OCI-LY1 (cell line): ENCODE data around the gene PFN2.

Experiments used
- H2AFZ ChIP-seq: fragments of 200-600 bp; sonication (generic), shearing (Covaris generic); 2 replicates; pipeline ENCODE4 v1.6.0; 2014; ENCODE audit warnings: antibody characterized with exemption, mild to moderate bottlenecking, low read length
- H3F3A ChIP-seq: fragments of 200-600 bp; sonication (generic), shearing (Covaris generic); 2 replicates; pipeline ENCODE4 v1.6.0; 2014; ENCODE audit warnings: mild to moderate bottlenecking, antibody characterized with exemption, low read length, moderate library complexity; ENCODE audit not compliant: insufficient read depth
- H3K27ac ChIP-seq: fragments of 200-600 bp; sonication (generic); 2 replicates; pipeline ENCODE4 v1.5.1; 2014; ENCODE audit warnings: low read length, mixed run types, mild to moderate bottlenecking, low read depth; ENCODE audit not compliant: poor library complexity, severe bottlenecking
- H3K27me3 ChIP-seq: fragments of 200-600 bp; sonication (generic); 2 replicates; pipeline ENCODE4 v1.6.0; 2014; ENCODE audit warnings: antibody characterized with exemption, mild to moderate bottlenecking, low read length, moderate library complexity; ENCODE audit not compliant: insufficient read depth
- H3K36me3 ChIP-seq: fragments of 200-600 bp; sonication (generic); 2 replicates; pipeline ENCODE4 v1.6.1; 2014; ENCODE audit warnings: mild to moderate bottlenecking, antibody characterized with exemption, low read length, moderate library complexity, mixed read lengths; ENCODE audit not compliant: insufficient read depth
- H3K4me1 ChIP-seq: fragments of 200-600 bp; sonication (generic); 2 replicates; pipeline ENCODE4 v1.5.1; 2014; ENCODE audit warnings: mild to moderate bottlenecking, low read length, moderate library complexity; ENCODE audit not compliant: insufficient read depth, severe bottlenecking
- H3K4me2 ChIP-seq: fragments of 200-600 bp; sonication (generic), shearing (Covaris generic); 2 replicates; pipeline ENCODE4 v1.6.1; 2014; ENCODE audit warnings: low read length
- H3K4me3 ChIP-seq: fragments of 200-600 bp; sonication (generic); 2 replicates; pipeline ENCODE4 v1.5.1; 2014; ENCODE audit warnings: low read length, low read depth, mild to moderate bottlenecking, mixed read lengths; ENCODE audit not compliant: poor library complexity, severe bottlenecking
- H3K79me2 ChIP-seq: fragments of 200-600 bp; shearing (Covaris generic); 2 replicates; pipeline ENCODE4 v1.6.1; 2016; ENCODE audit warnings: mixed run types, low read length, mixed read lengths; ENCODE audit not compliant: insufficient read depth
- H3K9ac ChIP-seq: fragments of 200-600 bp; sonication (generic), shearing (Covaris generic); 2 replicates; pipeline ENCODE4 v1.6.1; 2014; ENCODE audit warnings: mild to moderate bottlenecking, low read length, mixed read lengths
- H3K9me2 ChIP-seq: fragments of 200-600 bp; sonication (generic), shearing (Covaris generic); 2 replicates; pipeline ENCODE4 v1.6.1; 2014; ENCODE audit warnings: low read depth, mild to moderate bottlenecking, low read length, mixed read lengths
- H3K9me3 ChIP-seq: fragments of 200-600 bp; shearing (Covaris generic); 2 replicates; pipeline ENCODE4 v1.6.1; 2014; ENCODE audit warnings: low read length, mixed read lengths
- H4K20me1 ChIP-seq: fragments of 200-600 bp; sonication (generic), shearing (Covaris generic); 2 replicates; pipeline ENCODE4 v1.6.0; 2016; ENCODE audit warnings: mild to moderate bottlenecking, low read length; ENCODE audit not compliant: insufficient read depth
- EZH2 ChIP-seq: fragments of 200-600 bp; sonication (generic), shearing (Covaris generic); IDR thresholded peaks from 2 replicates; pipeline ENCODE4 v1.8.0; 2017; ENCODE audit warnings: borderline replicate concordance, mixed run types, mild to moderate bottlenecking, antibody characterized with exemption, low read length, moderate library complexity, mixed read lengths
- TF ChIP-seq, protein P1 (sequence below): fragments of 200-600 bp; sonication (generic), shearing (Covaris generic); IDR thresholded peaks from 2 replicates; pipeline ENCODE4 v1.5.1; 2017; ENCODE audit warnings: mild to moderate bottlenecking, antibody characterized with exemption, low read length, moderate library complexity, mixed read lengths

PFN2 gene

GRCh38 chr3:150000641-150001040, 29.9 kb upstream of the PFN2 start:
- Histone ChIP-seq H3K4me3 (no peak overlapping the region), H3K9me2 (no peaks in the 10 kb centered on the region), H3K4me1 (no peaks in the 10 kb centered on the region), H3K9ac (no peak overlapping the region), H3K4me2 (no peak overlapping the region), H3K27ac (no peak overlapping the region), H4K20me1 (no peaks in the 10 kb centered on the region), H3F3A (no peaks in the 10 kb centered on the region), H3K9me3 (peaks cover 4% of the 10 kb centered on the region; the same call in 1 of the 2 replicates), H2AFZ (no peak overlapping the region), H3K79me2 (no peaks in the 10 kb centered on the region), H3K27me3 (no peaks in the 10 kb centered on the region), H3K36me3 (no peaks in the 10 kb centered on the region)
- TF ChIP-seq EZH2, result no peak
- TF ChIP-seq, protein P1, sequence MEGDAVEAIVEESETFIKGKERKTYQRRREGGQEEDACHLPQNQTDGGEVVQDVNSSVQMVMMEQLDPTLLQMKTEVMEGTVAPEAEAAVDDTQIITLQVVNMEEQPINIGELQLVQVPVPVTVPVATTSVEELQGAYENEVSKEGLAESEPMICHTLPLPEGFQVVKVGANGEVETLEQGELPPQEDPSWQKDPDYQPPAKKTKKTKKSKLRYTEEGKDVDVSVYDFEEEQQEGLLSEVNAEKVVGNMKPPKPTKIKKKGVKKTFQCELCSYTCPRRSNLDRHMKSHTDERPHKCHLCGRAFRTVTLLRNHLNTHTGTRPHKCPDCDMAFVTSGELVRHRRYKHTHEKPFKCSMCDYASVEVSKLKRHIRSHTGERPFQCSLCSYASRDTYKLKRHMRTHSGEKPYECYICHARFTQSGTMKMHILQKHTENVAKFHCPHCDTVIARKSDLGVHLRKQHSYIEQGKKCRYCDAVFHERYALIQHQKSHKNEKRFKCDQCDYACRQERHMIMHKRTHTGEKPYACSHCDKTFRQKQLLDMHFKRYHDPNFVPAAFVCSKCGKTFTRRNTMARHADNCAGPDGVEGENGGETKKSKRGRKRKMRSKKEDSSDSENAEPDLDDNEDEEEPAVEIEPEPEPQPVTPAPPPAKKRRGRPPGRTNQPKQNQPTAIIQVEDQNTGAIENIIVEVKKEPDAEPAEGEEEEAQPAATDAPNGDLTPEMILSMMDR, result no peak

GRCh38 chr3:149999421-149999820, 28.7 kb upstream of the PFN2 start:
- Histone ChIP-seq H3K4me3 (no peak overlapping the region), H3K9me3 (peaks cover 16% of the 10 kb centered on the region), H3K9ac (no peak overlapping the region), H3K4me1 (no peaks in the 10 kb centered on the region), H3K79me2 (no peaks in the 10 kb centered on the region), H3K36me3 (no peaks in the 10 kb centered on the region), H2AFZ (no peak overlapping the region), H3K27ac (no peak overlapping the region), H3F3A (no peaks in the 10 kb centered on the region), H3K4me2 (no peak overlapping the region), H3K27me3 (no peaks in the 10 kb centered on the region), H3K9me2 (no peaks in the 10 kb centered on the region), H4K20me1 (no peaks in the 10 kb centered on the region)
- TF ChIP-seq, protein P1, result no peak
- TF ChIP-seq EZH2, result no peak

GRCh38 chr3:149998946-149999345, 28.3 kb upstream of the PFN2 start:
- no peaks in the 10 kb centered on the region for H3K79me2 ChIP-seq
- H3K4me1 ChIP-seq, result no peaks in the 10 kb centered on the region
- no peaks in the 10 kb centered on the region for H3K9me2 ChIP-seq
- H3F3A ChIP-seq, result no peaks in the 10 kb centered on the region
- H3K4me3 ChIP-seq, result no peak overlapping the region
- no peak overlapping the region for H2AFZ ChIP-seq
- no peaks in the 10 kb centered on the region for H4K20me1 ChIP-seq
- no peaks in the 10 kb centered on the region for H3K36me3 ChIP-seq
- H3K9me3 ChIP-seq, result peaks cover 16% of the 10 kb centered on the region
- TF ChIP-seq, protein P1, result no peak
- no peak for TF ChIP-seq EZH2
- H3K27me3 ChIP-seq, result no peaks in the 10 kb centered on the region
- H3K9ac ChIP-seq, result no peak overlapping the region
- H3K27ac ChIP-seq, result no peak overlapping the region
- H3K4me2 ChIP-seq, result no peak overlapping the region
